Astrocyte (in vitro differentiated cells and primary cell): ENCODE results near the gene LRRC8A. TPM values are rescaled to one million over a fixed set of nuclear protein-coding genes. Genes with fewer than 3 reads are reported as not detected.
"Not testable (repeated sequence)": the region's sequence is repeated elsewhere in the genome, so short reads cannot be mapped to it uniquely, and the experiment has no call there.

Source experiments
- DNase-seq: peaks from one replicate; pipeline ENCODE4 v3.0.0-alpha.2; 2010; ENCODE audit warnings: low read depth
- FAIRE-seq: peaks from 2 replicates; lab custom pipeline; 2011; peaks lifted over from hg19 to GRCh38; lab: Jason Lieb, UNC
- H2AFZ ChIP-seq: 2 replicates; pipeline ENCODE4 v1.6.0; 2012; ENCODE audit warnings: low read depth, low read length, inconsistent platforms
- H3K27ac ChIP-seq: 2 replicates; pipeline ENCODE4 v1.5.1; 2011; ENCODE audit warnings: low read depth, low read length, inconsistent platforms
- H3K27me3 ChIP-seq: 2 replicates; pipeline ENCODE4 v1.6.0; 2011; ENCODE audit warnings: low read length, inconsistent platforms; ENCODE audit not compliant: insufficient read depth
- H3K36me3 ChIP-seq: 2 replicates; pipeline ENCODE4 v1.5.1; 2011; ENCODE audit warnings: low read length, inconsistent platforms; ENCODE audit not compliant: insufficient read depth
- H3K4me1 ChIP-seq: 2 replicates; pipeline ENCODE4 v1.5.1; 2011; ENCODE audit warnings: low read length, inconsistent platforms; ENCODE audit not compliant: insufficient read depth
- H3K4me2 ChIP-seq: 2 replicates; pipeline ENCODE4 v1.6.0; 2012; ENCODE audit warnings: low read length, inconsistent platforms
- H3K4me3 ChIP-seq: 2 replicates; pipeline ENCODE4 v1.5.1; 2011; ENCODE audit warnings: low read depth, mild to moderate bottlenecking, low read length, inconsistent platforms; ENCODE audit not compliant: insufficient read depth
- H3K79me2 ChIP-seq: 2 replicates; pipeline ENCODE4 v1.6.0; 2012; ENCODE audit warnings: mild to moderate bottlenecking, low read length, inconsistent platforms; ENCODE audit not compliant: insufficient read depth
- H3K9ac ChIP-seq: 2 replicates; pipeline ENCODE4 v1.6.0; 2012; ENCODE audit warnings: mild to moderate bottlenecking, low read length, inconsistent platforms
- H3K9me3 ChIP-seq: 2 replicates; pipeline ENCODE4 v1.5.1; 2012; ENCODE audit warnings: low read depth, mild to moderate bottlenecking, low read length, inconsistent platforms; ENCODE audit not compliant: insufficient read depth
- H4K20me1 ChIP-seq: 2 replicates; pipeline ENCODE4 v1.6.0; 2012; ENCODE audit warnings: low read length, inconsistent platforms; ENCODE audit not compliant: insufficient read depth
- H3K27ac Mint-ChIP-seq: one replicate; pipeline ENCODE4 v1.8.0; 2021; ENCODE audit warnings: mild to moderate bottlenecking, mixed read lengths; ENCODE audit not compliant: unreplicated experiment
- H3K27me3 Mint-ChIP-seq: one replicate; pipeline ENCODE4 v1.8.0; 2021; ENCODE audit warnings: low read depth, mixed read lengths; ENCODE audit not compliant: unreplicated experiment
- H3K36me3 Mint-ChIP-seq: one replicate; pipeline ENCODE4 v1.8.0; 2021; ENCODE audit warnings: low read depth, mixed read lengths; ENCODE audit not compliant: unreplicated experiment
- H3K4me1 Mint-ChIP-seq: one replicate; pipeline ENCODE4 v1.8.0; 2021; ENCODE audit warnings: low read depth, mixed read lengths; ENCODE audit not compliant: unreplicated experiment
- H3K4me3 Mint-ChIP-seq: one replicate; pipeline ENCODE4 v1.8.0; 2021; ENCODE audit warnings: mild to moderate bottlenecking, moderate library complexity, mixed read lengths; ENCODE audit not compliant: unreplicated experiment
- H3K9me3 Mint-ChIP-seq: one replicate; pipeline ENCODE4 v1.8.0; 2021; ENCODE audit warnings: mild to moderate bottlenecking, mixed read lengths; ENCODE audit not compliant: unreplicated experiment
- CTCF ChIP-seq: IDR thresholded peaks from 2 replicates; pipeline ENCODE4 v1.5.1; 2011; ENCODE audit warnings: low read depth, mild to moderate bottlenecking, inconsistent platforms, low read length, moderate library complexity; ENCODE audit not compliant: insufficient read depth
- total RNA-seq: library from RNA; stranded (reverse); gene quantifications from 2 replicates; pipeline ENCODE4 v1.2.1, GENCODE V29; 2021

LRRC8A gene
- total RNA-seq, 1 donor from 2014 or later: 103 TPM

DNA sequence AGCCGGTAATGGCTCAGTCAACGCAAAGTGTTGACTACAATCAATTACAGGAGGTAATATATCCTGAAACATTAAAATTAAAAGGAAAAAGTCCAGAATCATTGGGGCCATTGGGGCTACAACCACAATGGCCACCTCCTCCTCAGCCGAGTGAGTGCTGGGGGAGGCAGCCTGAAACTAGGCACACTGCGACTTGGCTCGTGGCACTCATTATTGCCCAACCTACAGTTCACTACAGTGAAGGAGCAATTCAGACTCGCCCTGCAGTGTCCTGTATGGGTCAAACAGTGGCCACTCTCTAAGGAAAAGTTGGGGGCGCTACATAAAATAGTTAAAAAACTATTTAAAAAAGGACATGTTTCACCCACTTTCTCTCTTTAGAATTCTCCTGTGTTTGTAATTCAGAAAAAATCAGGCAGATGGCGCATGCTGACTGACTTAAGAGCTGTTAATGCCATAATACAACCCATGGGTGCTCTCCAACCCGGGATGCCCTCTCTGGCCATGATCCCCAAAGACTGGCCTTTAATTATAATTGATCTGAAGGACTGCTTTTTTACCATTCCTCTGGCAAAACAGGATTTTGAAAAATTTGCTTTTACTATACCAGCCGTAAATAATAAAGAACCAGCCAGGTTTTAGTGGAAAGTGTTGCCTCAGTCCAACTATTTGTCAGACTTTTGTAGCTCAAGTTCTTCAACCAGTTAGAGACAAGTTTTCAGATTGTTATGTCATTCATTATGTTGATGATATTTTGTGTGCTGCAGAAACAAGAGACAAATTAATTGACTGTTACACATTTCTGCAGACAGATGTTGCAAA is 29.9 kb upstream of the LRRC8A start:
- H3K9me3 ChIP-seq, H3K9ac ChIP-seq, H3K4me2 ChIP-seq, H3K79me2 ChIP-seq, DNase-seq, H3K4me1 Mint-ChIP-seq, H3K27me3 ChIP-seq, H3K4me3 ChIP-seq, H3K27ac ChIP-seq, H2AFZ ChIP-seq, H4K20me1 ChIP-seq, H3K4me1 ChIP-seq, H3K27ac Mint-ChIP-seq, H3K4me3 Mint-ChIP-seq, H3K27me3 Mint-ChIP-seq, FAIRE-seq, H3K36me3 ChIP-seq: not testable (repeated sequence)
- TF ChIP-seq CTCF: peak; percentile 41
- peaks cover 19% of the 10 kb centered on the region for H3K36me3 Mint-ChIP-seq
- H3K9me3 Mint-ChIP-seq: peaks cover 23% of the 10 kb centered on the region

- not testable (repeated sequence) for H2AFZ ChIP-seq, H3K4me1 Mint-ChIP-seq, H3K79me2 ChIP-seq, H3K4me3 Mint-ChIP-seq, H3K27ac Mint-ChIP-seq, H3K36me3 ChIP-seq, FAIRE-seq, H3K4me1 ChIP-seq, H3K4me2 ChIP-seq, H3K27ac ChIP-seq, H3K27me3 ChIP-seq, H3K27me3 Mint-ChIP-seq, H3K9me3 ChIP-seq, H3K9ac ChIP-seq, H3K4me3 ChIP-seq, H4K20me1 ChIP-seq, DNase-seq
- H3K36me3 Mint-ChIP-seq: peaks cover 18% of the 10 kb centered on the region
- peaks cover 21% of the 10 kb centered on the region for H3K9me3 Mint-ChIP-seq
Measured at GRCh38 chr9:128852646-128853045, 29.3 kb upstream of the LRRC8A start.

DNA sequence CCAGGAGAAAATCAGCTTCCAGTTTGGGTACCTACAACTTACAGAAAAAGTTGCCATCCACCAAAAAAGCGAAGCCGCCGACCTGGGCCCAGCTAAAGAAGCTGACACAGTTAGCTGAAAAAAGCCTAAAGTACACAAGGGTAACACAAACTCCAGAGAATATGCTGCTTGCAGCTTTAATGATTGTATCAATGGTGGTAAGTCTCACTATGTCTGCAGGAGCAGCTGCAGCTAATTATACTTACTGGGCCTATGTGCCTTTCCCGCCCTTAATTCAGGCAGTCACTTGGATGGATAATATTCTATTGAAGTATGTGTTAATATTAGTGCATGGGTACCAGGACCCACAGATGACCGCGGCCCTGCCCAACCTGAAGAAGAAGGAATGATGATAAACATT is 27.5 kb upstream of the LRRC8A start:
- H3K4me3 Mint-ChIP-seq, FAIRE-seq, H3K9ac ChIP-seq, H3K27ac Mint-ChIP-seq, H3K9me3 ChIP-seq, H3K4me2 ChIP-seq, H3K79me2 ChIP-seq, H3K4me3 ChIP-seq, H2AFZ ChIP-seq, H3K4me1 Mint-ChIP-seq, DNase-seq, H3K27me3 ChIP-seq, H3K4me1 ChIP-seq, H4K20me1 ChIP-seq, H3K27me3 Mint-ChIP-seq, H3K27ac ChIP-seq, H3K36me3 ChIP-seq: not testable (repeated sequence)
- Mint-ChIP-seq H3K9me3 (peaks cover 17% of the 10 kb centered on the region), H3K36me3 (peaks cover 14% of the 10 kb centered on the region)

DNA sequence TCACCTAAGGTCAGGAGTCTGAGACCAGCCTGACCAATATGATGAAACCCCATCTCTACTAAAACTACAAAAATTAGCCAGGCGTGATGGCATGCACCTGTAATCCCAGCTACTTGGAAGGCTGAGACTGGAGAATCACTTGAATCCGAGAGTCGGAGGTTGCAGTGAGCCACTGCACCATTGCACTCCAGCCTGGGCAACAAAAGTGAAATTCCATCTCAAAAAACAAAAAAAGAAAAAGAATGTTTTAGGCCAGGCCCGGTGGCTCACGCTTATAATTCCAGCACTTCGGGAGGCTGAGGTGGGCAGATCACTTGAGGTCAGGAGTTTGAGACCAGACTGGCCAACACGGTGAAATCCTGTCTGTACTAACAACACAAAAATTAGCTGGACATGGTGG is 23.5 kb upstream of the LRRC8A start:
- H3K36me3 Mint-ChIP-seq, H3K27me3 Mint-ChIP-seq, FAIRE-seq, H3K9ac ChIP-seq, H3K4me2 ChIP-seq, H3K9me3 Mint-ChIP-seq, DNase-seq, H3K27ac ChIP-seq, H3K4me1 Mint-ChIP-seq, H3K4me1 ChIP-seq, H3K27ac Mint-ChIP-seq, H3K27me3 ChIP-seq, H3K79me2 ChIP-seq, H3K4me3 ChIP-seq, H3K9me3 ChIP-seq, H3K4me3 Mint-ChIP-seq, H2AFZ ChIP-seq, H4K20me1 ChIP-seq, H3K36me3 ChIP-seq: not testable (repeated sequence)
